ENCODE results near the gene SDR9C7.
"Not testable (repeated sequence)": the region's sequence is repeated elsewhere in the genome, so short reads cannot be mapped to it uniquely, and the experiment has no call there.

Gene SDR9C7

DNA sequence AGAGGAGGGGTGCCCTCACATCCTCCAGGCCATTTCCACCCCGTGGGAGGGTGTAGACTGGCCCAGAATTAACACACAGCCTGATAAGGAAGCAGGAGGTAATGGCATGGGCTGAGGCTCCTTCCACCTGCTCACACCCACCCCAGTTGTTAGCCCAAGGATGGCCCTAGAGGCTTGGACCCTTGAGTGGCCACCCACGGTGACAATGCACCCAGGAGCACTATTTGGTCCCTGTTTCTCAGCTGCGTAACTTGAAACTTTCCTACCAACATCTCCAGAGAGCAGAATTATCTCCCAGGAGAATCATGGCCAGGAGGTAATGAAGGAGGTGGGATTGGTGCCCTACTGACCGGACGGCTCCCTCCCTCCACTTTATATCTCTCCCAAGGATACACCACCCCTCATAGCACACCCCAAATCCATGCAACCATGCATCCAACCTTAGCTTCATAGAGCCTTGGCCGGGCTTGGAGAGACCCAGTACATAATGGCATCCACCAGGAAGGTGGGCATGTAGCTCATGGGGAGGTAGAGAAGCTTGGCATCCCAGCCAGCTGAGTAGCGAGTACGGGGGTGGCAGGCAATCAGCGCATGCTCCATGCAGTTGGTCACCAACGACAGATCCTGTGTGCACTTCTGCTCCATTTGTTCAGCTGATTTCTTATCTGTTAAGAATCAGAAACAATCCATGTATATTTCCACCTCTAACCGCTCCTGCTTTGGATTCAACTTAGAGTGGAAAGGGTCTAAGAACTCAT, 17.6 kb upstream of the SDR9C7 start:
- no peak for DNase-seq

DNA sequence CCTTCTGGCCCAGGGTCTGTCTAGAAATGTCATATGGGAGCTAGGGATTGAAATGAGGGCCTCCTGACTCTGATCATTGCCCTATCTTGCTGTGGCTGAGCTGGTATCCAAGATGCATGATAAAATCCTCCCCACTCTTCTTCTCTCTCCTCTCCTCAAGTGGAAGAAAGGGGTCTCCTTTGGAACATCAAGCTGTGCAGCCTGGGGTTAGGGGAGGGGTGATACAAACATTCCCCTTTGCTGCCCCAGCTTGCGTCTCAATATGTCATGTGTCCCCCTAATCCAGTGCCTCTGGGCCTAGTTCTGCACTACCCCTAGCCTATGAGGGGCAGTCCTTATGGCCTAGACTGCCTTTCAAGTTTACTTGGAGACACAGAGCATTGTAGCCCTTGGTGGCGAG, 14.7 kb upstream of the SDR9C7 start:
- no peak for DNase-seq

DNA sequence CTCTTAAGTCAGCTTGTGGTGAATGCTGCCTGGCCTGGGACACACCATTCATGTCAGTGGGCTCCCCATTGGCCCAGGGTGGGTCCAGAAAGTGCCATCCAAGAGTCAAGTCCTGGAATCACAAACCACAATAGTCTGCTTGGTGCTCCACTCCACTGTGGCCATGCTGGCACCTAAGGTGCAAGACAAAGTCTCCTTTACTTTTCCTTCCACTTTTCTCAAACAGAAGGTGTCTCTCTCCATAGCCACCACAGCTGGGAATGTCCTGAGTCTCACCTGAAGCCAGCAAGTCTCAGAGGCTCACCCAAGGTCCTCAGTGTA, 14.2 kb upstream of the SDR9C7 start:
- DNase-seq: no peak

DNA sequence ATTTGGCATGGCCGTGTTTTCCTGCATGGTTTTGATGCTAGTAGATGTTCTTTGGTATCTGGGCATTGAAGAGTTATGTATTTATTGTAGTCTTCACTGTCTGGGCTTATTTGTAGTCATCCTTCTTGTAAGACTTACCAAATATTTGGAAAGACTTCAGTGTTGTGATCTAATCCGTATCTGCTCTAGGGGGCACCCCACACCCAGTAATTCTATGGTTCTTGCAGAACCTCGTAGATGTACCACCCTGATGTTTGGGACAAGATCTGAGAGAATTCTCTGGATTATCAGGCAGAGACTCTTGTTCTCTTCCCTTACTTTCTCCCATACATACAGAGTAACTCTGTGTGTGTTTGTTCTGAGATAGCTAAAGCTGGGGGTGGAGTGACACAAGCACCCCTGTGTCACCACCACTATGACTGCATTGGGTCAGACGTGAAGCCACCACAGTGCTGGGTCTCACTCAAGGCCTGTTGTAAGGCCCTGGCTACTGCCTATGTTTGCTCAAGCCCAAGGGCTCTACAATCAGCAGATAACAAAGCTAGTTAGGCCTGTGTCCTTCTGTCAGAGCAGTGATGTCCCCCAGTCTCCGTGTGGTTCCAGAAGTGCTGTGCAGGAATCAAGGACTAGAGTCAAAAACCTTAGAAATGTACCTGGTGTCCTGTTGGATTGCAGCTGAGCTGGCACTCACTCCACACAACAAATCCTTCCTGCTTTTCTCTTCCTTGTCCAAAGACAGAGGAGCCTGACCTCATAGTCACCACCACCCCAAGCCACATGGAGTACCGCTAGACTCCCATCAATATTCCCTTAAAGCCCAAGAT, 13.6 kb upstream of the SDR9C7 start:
- DNase-seq: no peak

DNA sequence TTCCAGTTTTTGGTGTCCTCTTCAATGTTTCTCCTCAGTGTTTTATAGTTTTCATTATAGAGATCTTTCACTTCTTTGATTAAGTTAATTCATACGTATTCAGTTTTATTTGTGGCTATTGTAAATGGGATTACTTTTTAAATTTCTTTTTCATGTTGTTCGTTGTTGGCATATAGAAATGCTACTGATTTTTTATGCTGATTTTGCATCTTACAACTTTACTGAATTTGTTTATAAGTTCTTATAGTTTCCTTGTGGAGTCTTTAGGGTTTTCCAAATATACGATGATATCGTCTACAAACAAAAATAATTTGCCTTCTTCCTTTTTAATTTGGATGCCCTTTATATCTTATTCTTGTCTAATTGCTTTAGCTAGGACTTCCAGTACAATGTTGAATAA, 9.7 kb upstream of the SDR9C7 start:
- DNase-seq: no peak

DNA sequence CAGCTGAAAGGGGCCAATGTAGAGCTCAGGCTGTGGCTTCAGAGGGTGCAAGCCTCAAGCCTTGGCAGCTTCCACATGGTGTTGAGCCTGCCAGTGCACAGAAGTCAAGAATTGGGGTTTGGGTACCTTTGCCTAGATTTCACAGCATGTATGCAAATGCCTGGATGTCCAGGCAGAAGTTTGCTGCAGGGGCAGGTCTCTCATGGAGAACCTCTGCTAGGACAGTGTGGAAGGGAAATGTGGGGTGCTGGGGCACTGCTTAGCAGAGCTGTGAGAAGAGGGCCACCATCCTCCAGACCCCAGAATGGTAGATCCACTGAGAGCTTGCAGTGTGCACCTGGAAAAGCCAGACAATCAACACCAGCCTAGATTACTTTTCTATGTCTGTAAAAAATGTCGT, 9.2 kb upstream of the SDR9C7 start:
- DNase-seq: not testable (repeated sequence)

DNA sequence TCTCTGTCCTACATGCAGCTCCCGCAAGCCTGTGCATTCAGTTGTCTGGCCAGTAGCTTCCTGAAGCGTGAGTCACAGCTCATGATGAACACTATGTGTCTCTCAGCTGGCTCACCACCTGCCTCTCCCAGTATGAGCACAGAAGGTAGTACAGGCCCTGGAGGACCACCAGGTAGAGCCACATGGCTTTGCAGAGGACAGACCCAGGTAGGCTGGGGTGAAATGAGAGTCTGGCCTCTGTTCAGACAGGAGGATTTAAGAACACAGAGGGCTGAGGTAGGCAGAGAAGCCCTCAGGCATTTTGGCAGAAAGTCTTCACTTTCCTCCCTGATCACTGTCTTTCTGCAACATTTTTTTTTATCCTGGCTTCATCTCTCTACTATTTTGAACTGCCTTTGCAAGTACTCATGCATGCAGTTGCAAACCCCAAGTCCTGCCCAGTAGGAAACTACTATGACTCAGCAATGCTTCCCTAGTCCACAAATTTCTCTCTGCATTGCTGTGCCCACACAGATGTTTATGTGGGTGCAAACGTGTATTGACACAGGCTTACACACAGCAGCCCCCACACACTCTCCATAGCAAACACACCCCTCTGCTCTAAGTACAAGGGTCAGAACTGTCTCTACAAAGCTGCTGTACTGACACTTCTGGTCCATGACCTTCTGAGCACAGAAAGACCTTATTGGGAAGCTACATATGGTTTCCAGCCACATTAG, 7.2 kb upstream of the SDR9C7 start:
- DNase-seq: no peak

DNA sequence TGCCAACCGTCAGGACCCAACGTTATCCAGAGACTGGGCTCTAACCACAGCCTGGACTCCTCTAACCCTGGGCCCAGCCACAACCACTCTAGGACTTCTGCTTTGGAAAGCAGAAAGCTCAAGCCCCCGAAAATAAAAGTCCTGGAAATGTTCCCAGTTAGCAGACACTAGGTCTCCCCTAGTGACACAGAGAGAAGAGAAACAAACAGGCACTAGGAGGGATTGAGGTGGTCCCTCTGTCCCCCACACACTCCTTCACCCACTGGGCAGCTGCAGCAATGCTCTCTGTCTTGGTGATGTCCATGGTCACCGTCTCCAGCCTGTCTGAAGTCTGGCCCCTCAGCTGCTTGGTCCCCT, 6.7 kb upstream of the SDR9C7 start:
- DNase-seq: not testable (repeated sequence)

DNA sequence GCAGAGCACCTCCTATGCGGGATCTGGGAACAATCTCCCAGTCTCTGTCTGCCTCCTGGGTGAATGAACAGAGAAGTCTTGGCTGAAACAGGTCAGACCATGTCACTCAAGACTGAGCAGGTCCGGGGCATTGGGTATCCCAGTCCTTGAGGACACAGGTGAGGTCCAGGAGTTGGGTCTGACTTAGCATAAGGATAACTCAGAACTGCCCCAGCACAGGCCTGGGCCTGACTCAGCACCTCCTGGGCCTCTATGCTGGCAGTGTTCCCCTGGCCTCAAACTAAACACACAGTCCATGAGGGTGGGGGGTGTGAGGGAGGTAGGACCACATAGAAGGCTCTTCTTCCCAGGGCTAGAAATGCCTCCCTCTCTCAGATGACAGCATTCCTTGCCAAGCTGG, 1.5 kb upstream of the SDR9C7 start:
- DNase-seq: no peak

DNA sequence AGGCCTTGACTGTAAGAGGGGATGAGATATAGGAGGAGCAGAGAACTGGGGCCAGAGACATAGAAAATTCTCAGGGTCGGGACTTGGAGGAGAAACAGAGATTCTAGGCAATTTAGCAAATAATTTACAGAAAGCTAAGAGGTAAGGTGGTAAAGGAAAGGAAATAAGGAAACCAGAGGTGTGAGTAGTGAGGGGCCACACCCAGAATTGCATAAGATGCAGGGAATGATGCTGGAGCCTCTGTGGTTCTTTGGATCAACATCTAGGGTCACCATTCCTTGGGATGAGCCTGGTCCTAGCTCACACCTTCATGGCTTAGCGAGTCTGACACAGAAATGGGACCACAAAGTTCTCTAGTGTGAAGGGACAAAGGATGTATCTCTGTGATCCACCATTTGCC, 949 bp upstream of the SDR9C7 start:
- no peak for DNase-seq

DNA sequence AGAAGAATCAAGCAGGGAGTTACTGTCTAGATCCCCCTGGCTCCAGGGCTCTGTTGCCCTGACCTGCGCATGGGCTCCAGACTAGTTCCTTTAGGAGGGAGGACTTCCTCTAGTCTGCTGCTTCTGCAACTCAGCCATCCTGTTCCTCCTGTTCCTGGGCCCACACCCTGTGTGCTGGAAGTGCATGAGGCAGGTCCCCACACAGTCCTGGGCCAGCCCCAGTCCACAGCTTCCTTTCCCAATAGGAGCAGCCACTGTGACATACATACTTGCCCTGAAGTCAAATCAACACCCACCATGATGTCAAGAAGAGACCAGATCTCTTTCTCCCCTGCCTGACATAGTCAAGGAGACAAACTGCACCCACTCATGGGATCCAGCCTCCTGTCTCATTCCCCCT, 1.3 kb downstream of the SDR9C7 start:
- DNase-seq: no peak

DNA sequence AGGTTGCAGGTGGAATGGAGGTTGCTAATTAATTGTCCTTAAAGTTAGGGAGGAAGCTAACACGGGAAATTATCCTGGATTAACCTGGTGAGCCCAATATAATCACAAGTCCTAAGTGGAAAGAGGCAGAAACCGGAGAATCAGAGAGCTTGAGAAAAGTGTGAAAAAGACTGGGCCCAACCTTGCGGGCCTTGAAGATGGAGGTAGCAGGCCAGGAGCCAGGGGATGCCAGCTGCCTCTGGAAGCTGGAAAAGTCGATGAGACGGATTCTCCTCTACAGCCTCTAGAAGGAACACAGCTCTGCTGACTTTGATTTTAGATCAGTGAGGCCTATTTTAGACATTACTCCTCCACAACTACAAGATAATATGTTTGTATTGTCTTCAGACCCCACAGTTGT, 2.1 kb downstream of the SDR9C7 start:
- no peak for DNase-seq

DNA sequence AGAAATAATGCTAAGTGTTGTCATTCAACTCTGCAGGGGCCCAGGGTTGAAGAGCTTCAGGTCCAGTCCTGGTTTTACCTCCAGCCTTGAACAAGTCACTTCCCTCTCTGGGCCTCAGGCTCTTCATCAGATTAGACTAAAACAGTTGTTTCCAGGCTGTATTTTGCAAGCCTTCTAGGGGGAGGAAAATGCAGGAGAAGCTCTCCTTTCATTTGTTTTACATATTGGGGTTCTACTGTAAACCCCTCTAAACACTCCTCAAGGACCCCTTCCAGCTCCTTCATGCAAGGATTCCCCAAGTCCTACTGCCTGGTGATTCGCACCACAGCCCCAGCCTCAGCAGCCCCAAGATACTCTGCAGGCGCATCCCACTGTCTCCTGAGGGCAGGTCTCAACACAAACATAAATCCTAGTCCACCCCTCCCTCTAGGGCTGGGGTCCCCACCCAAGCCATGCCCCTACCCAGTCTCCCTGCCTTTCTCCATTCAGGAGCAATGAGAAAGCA, 2.7 kb downstream of the SDR9C7 start:
- no peak for DNase-seq

DNA sequence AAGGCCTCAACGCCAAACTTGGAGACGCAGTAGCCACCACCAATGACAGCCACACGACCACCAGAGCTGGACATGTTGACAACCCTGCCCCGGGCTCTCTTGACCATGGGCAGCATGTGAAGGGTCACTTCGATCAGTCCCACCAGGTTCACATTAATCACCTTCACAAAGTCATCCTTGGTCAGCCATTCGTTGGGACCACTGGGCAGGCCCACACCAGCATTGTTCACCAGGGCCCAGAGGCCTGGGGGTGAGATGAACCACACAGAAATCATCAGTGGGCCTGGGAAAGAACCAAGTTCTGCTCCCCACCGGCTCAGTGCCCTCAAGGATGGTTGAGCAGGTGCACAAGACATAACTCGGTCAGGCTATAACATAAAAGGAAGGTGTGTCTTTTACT, 4.0 kb downstream of the SDR9C7 start:
- no peak for DNase-seq

DNA sequence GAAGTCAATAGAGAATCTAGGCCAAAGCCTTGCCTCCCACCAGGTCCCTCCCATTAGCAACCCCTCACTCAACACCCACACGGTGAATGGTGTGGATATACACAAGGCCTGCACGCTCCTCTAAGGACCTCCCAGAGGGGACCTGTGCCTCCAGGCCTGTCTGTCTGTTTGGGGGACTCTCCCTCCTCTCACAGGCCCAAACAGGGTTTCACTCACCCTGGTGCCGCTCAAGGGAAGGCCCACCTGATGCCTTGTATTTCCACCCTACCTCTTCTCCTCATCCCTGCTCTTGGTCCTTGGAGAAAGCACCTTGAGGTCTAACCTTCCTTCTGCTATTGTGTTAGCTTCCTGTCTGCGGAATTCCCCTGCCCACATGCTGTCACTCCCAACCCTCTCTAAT, 4.4 kb downstream of the SDR9C7 start:
- DNase-seq: no peak

DNA sequence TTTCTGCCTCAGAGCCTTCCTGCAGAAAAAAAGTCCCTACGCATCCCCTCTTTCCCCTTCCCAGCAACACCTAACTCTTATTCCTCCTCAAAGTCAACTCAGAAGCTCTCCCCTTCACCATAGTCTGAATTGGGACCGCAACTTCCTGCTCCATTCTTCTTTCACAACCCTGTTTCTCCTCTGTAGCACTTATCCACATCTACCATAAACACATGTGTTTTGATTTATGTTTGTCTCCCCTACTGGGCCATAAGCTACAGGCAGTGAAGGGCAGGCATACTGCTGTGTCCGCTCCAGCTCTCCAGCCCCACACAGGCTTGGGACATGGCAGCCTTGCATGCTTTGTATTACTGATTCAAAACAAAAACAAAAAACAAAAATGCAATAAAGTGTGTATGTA, 5.9 kb downstream of the SDR9C7 start:
- no peak for DNase-seq

DNA sequence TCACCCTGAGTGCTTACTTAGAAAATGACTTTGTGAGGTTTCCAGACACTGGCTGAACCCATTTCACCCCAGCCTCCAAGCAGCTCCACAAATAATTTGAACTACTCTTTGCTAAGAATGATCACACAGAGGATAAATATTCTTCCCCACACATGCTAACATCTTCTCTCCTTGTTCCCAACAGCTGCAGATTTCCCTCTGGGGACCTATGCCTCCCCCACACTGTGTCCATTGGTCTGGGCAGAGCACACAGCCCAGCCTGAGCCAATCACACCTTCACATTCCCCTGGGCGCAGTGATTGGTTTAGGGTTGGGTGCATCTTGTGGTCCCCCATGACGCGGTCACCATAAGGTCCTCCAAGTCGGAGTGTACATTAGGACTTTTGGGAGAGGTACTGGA, 6.9 kb downstream of the SDR9C7 start:
- no peak for DNase-seq

DNA sequence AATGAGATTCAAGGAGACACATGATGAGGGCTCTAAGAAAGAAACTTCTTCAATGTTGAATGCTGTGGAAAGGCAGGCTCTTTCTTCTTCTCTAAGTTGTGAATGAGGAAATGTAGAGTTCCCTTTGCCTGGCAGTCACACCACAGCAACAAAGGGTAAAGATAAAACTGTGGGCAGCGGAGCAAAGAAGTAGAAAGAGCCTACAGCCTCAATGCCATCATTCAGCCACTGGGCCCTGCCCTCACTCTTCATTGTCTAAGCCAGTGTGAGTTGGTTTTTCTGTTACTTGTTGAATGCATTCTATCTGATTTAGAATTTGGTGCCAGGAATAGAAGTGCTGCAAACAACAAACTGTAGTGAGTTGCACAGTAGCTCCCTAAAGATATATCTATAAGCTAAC, 12.2 kb downstream of the SDR9C7 start:
- no peak for DNase-seq

DNA sequence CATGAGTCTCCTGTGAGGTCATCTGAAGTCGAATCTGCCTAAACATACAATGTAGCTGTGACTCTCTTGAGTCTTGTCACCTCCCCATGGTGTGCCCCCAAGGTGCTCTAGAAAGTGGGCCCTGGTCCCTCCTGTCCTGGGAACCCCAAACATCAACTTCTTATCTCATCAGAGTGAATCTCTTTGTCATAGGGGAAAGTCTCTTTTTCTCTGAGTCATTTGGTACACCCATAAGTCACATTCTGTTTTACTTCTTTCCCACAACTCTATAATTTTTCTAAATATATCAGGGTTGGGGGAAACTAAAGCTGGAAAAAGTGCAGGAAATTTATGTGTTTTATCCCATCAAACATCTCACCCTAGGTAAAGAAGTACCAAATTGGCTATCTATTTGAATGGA, 12.9 kb downstream of the SDR9C7 start:
- no peak for DNase-seq

DNA sequence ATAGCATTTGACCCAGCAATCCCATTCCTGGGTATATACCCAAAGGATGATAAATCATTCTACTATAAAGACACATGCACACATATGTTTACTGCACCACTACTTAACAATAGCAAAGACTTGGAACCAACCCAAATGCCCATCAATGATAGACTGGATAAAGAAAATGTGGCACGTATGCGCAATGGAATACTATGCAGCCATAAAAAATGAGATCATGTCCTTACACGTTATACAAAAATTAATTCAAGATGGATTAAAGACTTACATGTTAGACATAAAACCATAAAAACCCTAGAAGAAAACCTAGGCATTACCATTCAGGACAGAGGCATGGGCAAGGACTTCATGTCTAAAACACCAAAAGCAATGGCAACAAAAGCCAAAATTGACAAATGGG, 16.1 kb downstream of the SDR9C7 start:
- not testable (repeated sequence) for DNase-seq

DNA sequence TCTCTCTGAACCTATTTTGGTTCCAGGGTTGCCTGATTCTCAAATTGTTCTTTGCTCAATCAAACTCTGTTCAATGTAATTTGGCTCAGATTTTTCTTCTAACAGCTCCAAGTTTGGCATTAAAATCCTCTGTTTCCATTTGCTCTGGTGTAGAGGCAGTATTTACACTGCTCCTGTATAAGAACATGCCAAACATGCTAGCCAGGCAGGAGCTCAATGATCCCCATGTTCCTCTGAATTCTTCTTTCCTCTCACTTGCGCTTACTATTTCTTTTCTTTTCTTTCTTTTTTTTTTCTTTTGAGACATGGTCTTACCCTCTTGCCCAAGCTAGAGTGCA, 17.2 kb downstream of the SDR9C7 start:
- DNase-seq: no peak

DNA sequence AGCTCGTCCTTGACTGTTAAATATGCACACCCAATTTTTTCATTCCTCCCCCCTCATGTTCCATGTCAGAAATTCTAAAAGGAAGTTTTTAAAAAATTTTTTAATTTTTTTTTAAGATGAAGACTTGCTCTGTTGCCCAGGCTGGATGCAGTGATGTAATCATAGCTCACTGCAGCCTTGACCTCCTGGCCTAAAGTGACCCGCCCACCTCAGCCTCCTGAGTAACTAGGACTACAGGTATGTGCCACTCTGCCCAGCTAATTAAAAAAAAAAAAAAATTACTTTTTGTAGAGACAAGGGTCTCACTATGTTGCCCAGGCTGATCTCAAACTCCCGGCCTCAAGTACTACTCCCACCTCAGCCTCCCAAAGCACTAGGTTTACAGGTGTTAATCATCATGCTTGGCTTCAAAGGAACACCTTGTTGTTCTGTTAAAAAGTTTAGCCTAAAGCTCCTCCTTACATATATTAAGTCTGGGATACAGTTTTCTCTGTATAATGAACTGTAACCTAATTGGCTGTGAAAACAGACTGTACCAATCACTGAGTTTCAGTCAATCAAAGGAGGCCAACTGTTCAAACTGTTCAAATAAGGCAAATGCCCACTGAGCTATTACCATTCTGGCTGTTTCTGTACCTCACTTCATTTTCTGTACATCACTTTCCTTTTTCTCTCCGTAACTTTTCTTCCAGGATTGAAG, 17.8 kb downstream of the SDR9C7 start:
- DNase-seq: no peak

DNA sequence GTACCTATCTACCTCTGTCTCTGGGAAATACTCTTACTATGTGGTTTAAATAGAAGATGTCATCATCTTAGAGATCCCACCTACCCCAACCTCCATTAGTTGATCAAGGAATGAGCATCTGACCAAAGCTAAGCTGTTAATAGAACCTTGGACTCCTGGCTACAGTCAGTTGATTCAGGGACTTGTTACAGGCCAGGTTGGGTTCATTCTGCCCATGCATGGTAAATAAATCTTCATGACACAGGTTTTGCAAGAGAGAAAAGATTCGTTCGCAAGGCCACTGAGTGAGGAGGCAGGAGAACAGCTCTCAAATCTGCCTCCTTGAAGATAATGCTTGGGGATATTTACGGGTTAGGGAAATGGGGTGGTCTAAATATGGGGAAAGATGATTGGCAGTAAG, 19.5 kb downstream of the SDR9C7 start:
- DNase-seq: no peak

DNA sequence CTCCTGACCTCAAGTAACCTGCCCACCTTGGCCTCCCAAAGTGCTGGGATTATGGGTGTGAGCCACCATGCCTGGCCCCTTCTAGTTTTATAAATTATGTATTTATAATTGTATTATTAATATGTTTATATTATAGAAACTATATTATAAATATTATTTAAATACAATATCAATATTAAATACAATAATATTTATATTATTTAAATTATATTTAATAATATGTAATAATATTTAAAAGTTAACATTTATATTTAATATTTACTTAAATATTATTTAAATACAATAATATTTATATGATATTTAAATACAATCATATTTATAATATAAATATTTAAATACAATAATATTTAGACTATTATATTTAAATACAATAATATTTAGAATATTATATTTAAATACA, 20.0 kb downstream of the SDR9C7 start:
- no peak for DNase-seq

All from activated naive CD4-positive, alpha-beta T cell (primary cell).